Measurements from ENCODE around the gene CHST15.

The CHST15 gene

GRCh38 chr10:124079864-124080263, 13.5 kb downstream of the CHST15 start:
- no peak for DNase-seq

DNA sequence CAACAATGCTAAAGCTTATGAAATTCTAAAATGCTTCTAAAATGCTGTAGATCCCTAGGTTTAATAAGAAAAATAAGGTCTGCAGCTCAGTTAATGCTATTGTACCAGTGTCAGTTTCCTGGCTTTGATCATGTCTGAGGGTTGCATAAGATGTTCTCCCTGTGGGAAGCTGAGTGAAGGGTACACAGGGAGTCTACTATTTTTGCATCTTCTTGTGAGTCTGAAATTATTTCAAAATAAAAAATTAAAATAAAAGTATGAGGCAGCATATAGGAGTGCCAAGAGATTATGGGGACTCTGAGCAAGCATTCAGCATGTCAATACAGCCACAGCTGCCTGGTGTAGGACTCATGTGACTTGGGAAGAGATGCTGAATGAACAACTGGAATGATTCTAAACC, 14.7 kb downstream of the CHST15 start:
- DNase-seq, result no peak

GRCh38 chr10:124078028-124078427, 15.4 kb downstream of the CHST15 start:
- no peak for DNase-seq

DNA sequence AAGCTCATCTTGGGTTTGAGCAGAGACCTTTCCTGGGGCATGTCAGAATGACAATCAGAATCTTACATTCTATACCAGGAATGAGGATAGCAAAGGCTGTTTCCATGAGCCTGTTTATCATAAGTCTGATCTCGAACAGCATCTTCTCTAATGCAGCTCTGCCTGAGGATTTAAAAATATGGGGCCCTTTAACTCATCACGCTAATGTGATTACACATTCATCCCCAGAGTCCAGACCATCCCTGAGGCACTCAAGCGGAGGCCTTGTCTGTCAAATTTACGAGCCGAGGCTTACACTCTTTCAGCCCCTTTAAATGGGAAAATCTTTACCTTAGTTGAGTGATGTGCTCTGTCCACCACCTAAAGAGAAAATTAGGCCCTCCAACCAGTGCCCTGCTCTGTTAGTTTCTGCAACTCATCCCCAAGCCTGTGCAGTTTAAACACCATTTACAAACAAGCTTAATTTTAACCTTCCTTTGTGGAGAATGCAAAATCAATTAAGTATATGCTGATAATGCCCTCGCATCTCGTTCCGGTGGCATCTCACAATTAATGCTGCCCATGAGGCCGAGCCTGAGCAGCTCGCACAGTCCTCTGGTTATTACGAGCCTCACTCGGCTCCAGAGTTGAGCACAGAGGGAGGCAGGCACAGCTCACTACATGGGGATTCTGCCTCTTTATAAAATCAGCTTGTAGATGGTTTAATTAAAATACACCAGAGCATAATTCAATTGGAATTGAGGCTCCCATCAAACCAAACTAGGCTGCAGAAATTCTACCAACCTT, 16.0 kb downstream of the CHST15 start:
- DNase-seq, result no peak

DNA sequence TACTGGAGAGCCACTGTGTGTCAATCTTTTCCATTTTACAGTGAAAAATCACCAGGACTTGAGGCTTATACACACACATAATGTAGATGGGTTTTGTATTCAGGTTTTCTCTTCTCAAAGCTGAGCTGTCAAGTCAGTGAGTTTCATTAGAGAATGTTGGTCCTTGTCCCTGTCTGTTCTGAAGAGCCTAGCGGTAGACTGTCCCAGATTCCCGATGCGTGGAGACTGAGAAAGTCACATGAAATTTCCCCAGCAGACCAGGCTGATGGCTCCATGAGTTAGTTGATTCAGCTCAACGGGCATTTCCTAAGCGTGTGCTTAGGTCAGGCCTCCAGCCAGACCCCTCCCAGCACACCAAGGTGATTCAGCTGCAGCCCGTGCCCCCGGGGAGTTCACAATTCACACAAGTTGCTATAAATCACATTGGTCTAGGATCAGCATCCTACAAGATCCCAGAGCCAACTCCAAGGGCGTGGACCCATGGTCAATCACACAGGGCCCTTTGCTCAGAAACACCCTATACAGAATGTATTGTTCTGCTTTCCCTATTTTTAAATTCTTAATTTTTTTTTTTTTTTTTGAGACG, 17.2 kb downstream of the CHST15 start:
- no peak for DNase-seq

GRCh38 chr10:124075231-124075955, 18.0 kb downstream of the CHST15 start:
- DNase-seq, result no peak

DNA sequence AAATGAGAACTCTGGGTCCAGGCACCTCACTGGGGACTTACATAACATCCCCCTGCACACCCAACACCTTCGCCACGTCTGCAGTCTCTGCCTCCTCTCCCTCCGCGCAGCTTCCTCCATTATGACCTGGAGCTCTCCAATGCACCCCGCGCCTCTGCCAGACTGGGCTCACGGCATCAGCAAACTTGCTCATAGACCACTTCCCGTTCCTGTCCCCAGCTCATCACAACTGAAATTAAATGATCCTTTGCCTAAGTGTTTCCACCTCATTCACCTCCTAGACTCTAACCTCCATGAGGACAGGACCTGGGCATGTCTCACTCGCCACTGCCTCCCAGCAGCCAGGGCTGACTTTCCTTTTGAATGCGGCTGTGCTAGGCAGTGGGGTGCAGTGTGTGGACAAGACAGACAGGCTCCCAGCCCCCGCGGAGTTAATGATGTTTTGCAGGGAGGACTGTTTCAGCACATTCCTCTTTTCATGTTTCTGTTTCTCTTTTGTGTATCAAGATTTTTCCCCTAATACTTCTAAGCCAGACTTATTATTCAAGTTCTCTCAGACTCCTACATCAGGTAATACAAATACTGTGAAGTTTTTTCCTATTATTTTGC, 18.8 kb downstream of the CHST15 start:
- no peak for DNase-seq

DNA sequence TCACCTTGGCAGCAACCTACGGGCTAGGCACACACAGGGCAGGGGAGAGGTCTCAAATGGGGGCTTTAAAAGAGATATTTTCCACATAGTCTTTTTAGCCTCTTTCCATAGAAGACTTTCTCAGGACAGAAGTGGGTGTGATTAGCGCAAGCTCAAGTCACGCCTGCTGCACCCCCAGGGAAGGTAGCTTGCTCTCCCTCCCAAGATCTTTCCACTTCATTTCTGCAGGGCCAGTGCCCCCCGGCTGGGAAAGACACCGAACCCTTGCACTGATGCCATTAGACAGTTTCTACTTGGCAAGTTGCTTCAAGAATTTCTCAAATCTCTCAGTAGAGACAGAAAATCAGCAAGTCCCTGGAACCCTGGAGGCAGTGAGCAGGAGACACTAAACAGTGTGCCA, 19.4 kb downstream of the CHST15 start:
- no peak for DNase-seq

DNA sequence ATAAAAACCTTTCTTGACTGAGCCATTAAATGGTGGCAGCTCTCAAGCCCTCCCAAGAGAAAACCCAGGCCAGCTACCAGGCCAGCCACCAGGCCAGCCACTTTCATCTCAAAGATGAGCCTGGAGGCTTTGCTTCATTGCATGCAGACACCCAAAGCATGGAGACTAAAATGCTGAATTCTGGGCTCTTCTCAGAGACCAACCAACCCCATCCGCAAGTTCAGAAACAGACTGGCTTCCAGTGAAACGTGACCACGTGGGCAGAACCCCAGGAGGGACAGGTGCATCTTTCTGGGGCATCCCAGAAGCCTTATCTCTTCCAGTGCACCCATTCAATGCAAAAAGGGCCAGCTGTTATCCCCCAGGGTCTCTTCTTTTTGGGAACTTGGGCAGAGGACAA, 20.9 kb downstream of the CHST15 start:
- no peak for DNase-seq

GRCh38 chr10:124072106-124072505, 21.3 kb downstream of the CHST15 start:
- no peak for DNase-seq

- no peak for DNase-seq
Measured at GRCh38 chr10:124071141-124071540, 22.3 kb downstream of the CHST15 start.

DNA sequence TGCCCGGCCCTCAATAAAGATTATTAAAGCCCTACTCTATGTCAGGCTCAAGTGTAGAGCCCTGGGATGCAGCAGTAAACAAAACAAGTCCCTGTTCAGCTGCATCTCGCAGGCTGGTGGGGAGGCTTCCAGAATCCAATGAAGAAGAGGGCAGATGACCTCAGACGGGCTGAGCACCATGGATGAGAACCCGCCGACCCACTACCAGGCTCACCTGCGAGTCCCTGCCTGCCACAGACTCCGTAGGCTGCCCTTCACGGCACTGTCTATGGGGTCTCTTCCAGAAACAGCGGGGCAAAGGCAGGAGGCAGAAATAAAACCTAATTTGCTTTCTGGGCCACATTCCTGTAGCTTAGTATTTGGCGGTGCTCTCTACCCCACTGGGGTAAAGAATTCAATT, 22.7 kb downstream of the CHST15 start:
- DNase-seq, result no peak

DNA sequence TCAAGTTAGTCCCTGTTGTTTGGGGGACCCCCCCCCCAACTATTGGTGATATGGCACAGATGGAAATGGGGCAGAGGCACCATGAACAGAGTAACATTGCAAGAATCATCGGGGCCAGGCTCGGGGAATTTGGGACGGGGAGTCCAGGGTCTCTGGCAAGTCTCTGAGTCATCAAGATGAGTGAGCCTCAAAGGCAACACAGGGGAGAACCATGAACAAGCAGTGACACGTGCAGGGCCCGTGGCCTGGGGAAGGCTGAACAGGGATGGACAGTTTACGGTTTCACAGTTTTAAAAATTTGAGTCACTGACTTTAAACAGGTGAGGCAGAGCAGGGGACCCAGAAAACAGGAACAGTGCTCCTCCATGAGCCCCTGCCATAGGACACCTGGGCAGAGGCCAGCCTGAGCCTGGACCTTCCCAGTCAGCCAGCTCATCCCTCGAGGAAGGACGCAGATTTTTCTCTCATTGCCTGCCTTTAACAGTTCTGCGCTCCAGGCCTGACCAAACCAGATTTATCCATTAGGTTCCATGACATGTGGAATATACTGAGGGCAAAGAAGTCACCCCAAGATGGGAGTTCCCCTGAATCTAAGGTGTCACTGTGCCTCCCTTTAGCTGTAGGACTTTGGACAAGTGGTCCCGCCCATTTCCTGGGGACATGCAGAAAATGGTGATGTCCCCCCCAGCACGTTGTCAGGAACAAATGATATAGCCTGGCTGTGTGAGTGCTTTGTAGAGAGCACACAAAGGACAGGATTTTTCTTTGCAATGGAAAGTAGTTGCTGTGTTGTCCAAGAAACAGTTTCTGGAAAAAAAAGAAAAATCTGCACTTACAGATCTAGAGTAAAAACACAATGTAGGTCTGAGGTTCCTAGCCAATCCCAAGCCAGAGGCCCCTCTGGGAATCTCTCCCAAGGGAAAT, 23.8 kb downstream of the CHST15 start:
- DNase-seq, result no peak

DNA sequence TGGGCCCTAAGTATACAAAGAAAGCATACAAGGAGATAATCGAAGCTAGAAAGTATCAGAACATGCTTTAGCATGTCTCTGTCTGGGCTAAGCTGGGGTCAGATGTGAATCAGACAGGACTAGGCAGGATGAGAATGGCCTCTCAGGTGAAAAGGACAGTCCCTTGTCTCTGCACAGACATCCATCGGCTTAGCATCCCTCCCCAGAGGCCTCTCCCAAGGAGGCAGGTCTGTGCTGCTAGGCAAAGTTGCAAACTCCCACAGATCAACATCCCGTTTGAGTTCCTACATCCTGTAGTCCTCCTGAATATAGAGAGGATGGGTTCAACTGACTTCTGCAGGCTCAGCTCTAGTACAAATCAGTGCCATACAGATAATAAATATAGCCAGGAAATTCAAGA, 24.5 kb downstream of the CHST15 start:
- DNase-seq, result no peak

GRCh38 chr10:124067825-124068400, 25.5 kb downstream of the CHST15 start:
- no peak for DNase-seq

DNA sequence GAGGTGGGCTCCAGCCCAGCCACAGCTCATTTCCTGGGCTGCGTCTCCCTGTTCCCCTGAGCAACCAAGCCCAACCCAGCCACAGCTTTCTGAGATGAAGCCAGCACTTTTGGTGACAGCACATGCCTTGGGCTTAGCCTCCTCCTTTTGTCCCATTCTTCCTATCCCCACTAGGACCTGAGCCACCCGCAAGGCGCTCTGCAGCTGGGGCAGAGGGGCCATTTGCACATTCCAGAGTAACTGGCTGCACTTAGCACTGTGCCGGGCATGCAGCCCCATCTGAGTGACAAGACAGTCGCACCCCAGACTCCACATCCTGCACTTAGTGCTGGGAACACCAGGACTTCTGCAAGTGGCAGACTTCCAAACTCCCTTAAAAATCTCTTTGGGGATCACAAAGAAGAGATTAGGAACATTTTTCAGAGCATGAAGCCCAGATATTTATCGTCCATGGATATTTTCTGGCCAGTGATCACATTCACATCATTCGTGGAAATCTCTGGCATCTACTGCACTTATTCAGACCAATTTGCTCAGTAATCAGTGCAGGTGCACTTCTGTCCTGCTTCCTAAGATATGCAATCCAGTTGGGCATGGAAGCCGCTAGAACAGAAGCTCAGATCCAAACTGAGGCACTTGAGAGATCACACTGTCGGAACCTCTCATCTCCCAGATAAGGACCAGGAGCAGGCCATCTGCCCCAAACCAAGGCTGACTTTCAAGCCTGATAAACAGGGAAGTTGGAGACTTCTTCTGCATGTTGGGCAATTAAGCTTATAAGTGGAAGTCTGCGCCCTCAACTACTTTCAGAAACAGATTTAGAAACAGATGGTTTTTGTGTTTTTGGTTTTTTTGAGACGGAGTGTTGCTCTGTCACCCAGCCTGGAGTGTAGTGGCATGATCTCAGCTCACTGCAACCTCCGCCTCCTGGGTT, 26.4 kb downstream of the CHST15 start:
- DNase-seq, result no peak

DNA sequence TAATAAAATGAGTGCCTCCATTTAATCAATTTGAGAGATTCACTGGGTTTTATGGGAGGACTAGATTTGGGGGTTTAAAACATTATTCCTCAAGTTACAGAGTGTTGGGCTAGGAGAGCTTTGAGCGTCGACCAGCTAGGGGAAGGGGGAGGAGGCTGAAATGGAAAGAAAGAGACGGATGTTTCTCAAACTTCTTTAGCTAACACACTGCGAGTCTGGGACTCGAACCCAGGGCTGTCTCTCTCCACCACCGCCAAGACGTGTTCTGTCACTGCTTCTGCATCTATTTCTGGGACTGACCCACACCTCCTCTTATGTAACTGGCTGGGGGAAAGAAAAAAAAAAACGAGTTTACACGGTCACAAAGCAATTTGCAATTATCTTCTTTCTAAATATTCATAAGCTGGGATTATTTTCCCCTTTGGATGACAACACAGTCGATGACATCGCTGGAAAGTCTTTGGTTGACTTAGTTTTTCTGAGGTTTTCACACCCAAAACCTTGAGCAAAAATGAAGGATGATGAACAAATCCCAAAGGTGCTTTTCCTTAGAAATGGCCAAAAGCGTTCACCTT, 27.2 kb downstream of the CHST15 start:
- DNase-seq, result no peak

GRCh38 chr10:124065382-124066125, 27.8 kb downstream of the CHST15 start:
- no peak for DNase-seq

GRCh38 chr10:124064676-124065075, 28.7 kb downstream of the CHST15 start:
- DNase-seq, result no peak
